H1 (cell line): ENCODE data around the gene BCAR3. TPM values are rescaled to one million over a fixed set of nuclear protein-coding genes. Genes with fewer than 3 reads are reported as not detected.
"Not testable (repeated sequence)": the region's sequence is repeated elsewhere in the genome, so short reads cannot be mapped to it uniquely, and the experiment has no call there.

Experiments used
- CTCF ChIA-PET: fragments of 300-600 bp; sonication (Branson Sonifier 250); formaldehyde crosslinking; loops from one replicate; lab custom pipeline; 2021; ENCODE audit not compliant: partially characterized antibody; lab: Charles Lee
- POLR2A ChIA-PET: fragments of 300-600 bp; sonication (Branson Sonifier 250); formaldehyde crosslinking; loops from one replicate; lab custom pipeline; 2021; ENCODE audit warnings: inconsistent platforms; ENCODE audit not compliant: partially characterized antibody; lab: Charles Lee
- DNase-seq, 2 experiments: peaks; one replicate each; pipeline versions ENCODE4 v3.0.0 to v3.0.0-alpha.2; 2010 to 2022; ENCODE audit warnings: low spot score in 2 of 2, low read depth in 1 of 2, mixed read lengths in 1 of 2
- FAIRE-seq: peaks from 2 replicates; lab custom pipeline; 2011; peaks lifted over from hg19 to GRCh38; lab: Jason Lieb, UNC
- H2AFZ ChIP-seq: 2 replicates; pipeline ENCODE4 v1.8.1; 2012; ENCODE audit warnings: low read length, inconsistent platforms
- H2AK5ac ChIP-seq: 2 replicates; pipeline ENCODE4 v1.6.1; 2013; ENCODE audit warnings: low read depth, low read length
- H2BK120ac ChIP-seq: replicated peaks from 2 replicates; pipeline ENCODE3; 2013; ENCODE audit warnings: low read depth, low read length, inconsistent platforms
- H2BK12ac ChIP-seq: 2 replicates; pipeline ENCODE4 v1.6.1; 2013; ENCODE audit warnings: low read depth, low read length
- H2BK15ac ChIP-seq: 2 replicates; pipeline ENCODE4 v1.6.1; 2013; ENCODE audit warnings: low read length
- H2BK20ac ChIP-seq: 2 replicates; pipeline ENCODE4 v1.6.1; 2013; ENCODE audit warnings: low read length
- H2BK5ac ChIP-seq: 2 replicates; pipeline ENCODE4 v1.6.1; 2013; ENCODE audit warnings: low read depth, low read length
- H3K14ac ChIP-seq: 2 replicates; pipeline ENCODE4 v1.6.1; 2013; ENCODE audit warnings: inconsistent platforms; ENCODE audit not compliant: insufficient read length
- H3K18ac ChIP-seq: 2 replicates; pipeline ENCODE4 v1.6.1; 2013; ENCODE audit warnings: low read length; ENCODE audit errors: extremely low read depth
- H3K23ac ChIP-seq: 2 replicates; pipeline ENCODE4 v1.6.1; 2013; ENCODE audit warnings: inconsistent platforms; ENCODE audit not compliant: insufficient read length
- H3K23me2 ChIP-seq: 2 replicates; pipeline ENCODE4 v1.6.1; 2013; ENCODE audit warnings: low read depth, low read length
- H3K27ac ChIP-seq: 2 replicates; pipeline ENCODE4 v1.6.1; 2011; ENCODE audit warnings: low read depth, low read length, inconsistent platforms
- H3K27me3 ChIP-seq, 4 experiments: replicated peaks in 1 of 4; 1 replicate in 1 of 4; 2 replicates in 3 of 4; pipeline versions ENCODE4 v1.6.1 to v1.8.1; 2011 to 2013; ENCODE audit warnings: low read length in 3 of 4, mild to moderate bottlenecking in 3 of 4, inconsistent platforms in 2 of 4, mixed read lengths in 2 of 4, moderate library complexity in 1 of 4; ENCODE audit not compliant: control insufficient read depth in 3 of 4, insufficient read depth in 3 of 4; ENCODE audit errors: extremely low read depth in 1 of 4
- H3K36me3 ChIP-seq, 4 experiments: 2 replicates each; pipeline versions ENCODE4 v1.6.1 to v1.8.1; 2011 to 2013; ENCODE audit warnings: mild to moderate bottlenecking in 4 of 4, low read length in 3 of 4, moderate library complexity in 2 of 4, control low read depth in 1 of 4, inconsistent platforms in 1 of 4; ENCODE audit not compliant: insufficient read depth in 4 of 4, control insufficient read depth in 2 of 4
- H3K4ac ChIP-seq: replicated peaks from 2 replicates; pipeline ENCODE3; 2013; ENCODE audit warnings: low read length, low read depth, mixed read lengths, inconsistent platforms; ENCODE audit not compliant: insufficient read length
- H3K4me1 ChIP-seq, 4 experiments: replicated peaks in 1 of 4; 1 replicate in 1 of 4; 2 replicates in 3 of 4; pipeline versions ENCODE4 v1.6.1 to v1.8.1; 2011 to 2013; ENCODE audit warnings: low read length in 3 of 4, inconsistent platforms in 2 of 4, mixed read lengths in 1 of 4; ENCODE audit not compliant: insufficient read depth in 4 of 4, control insufficient read depth in 3 of 4
- H3K4me2 ChIP-seq, 2 experiments: 2 replicates each; pipeline versions ENCODE4 v1.6.1 to v1.8.1; 2011 to 2013; ENCODE audit warnings: low read depth in 2 of 2, low read length in 2 of 2, control low read depth in 1 of 2, inconsistent platforms in 1 of 2, mild to moderate bottlenecking in 1 of 2; ENCODE audit not compliant: insufficient read depth in 1 of 2
- H3K4me3 ChIP-seq, 4 experiments: fragments of 200-600, 300-600 bp in 1 of 4; sonication (generic), shearing (Covaris generic), sonication (Bioruptor Twin) in 1 of 4; 2 replicates each; pipeline versions ENCODE4 v1.5.1 to v1.8.1; 2011 to 2016; ENCODE audit warnings: low read length in 4 of 4, low read depth in 3 of 4, control low read depth in 2 of 4, inconsistent platforms in 2 of 4, mild to moderate bottlenecking in 2 of 4, mixed read lengths in 1 of 4, moderate library complexity in 1 of 4; ENCODE audit not compliant: insufficient read depth in 2 of 4; ENCODE audit errors: extremely low read depth in 1 of 4
- H3K56ac ChIP-seq: replicated peaks from 2 replicates; pipeline ENCODE3; 2013; ENCODE audit warnings: low read depth, mild to moderate bottlenecking, mixed read lengths, low read length, inconsistent platforms; ENCODE audit not compliant: insufficient read length
- H3K79me1 ChIP-seq: 2 replicates; pipeline ENCODE4 v1.6.1; 2013; ENCODE audit warnings: low read depth, low read length, control low read depth
- H3K79me2 ChIP-seq, 2 experiments: 2 replicates each; pipeline versions ENCODE4 v1.6.1 to v1.8.1; 2012 to 2013; ENCODE audit warnings: low read length in 2 of 2, mild to moderate bottlenecking in 2 of 2, inconsistent platforms in 1 of 2; ENCODE audit not compliant: insufficient read depth in 2 of 2, control insufficient read depth in 1 of 2
- H3K9ac ChIP-seq, 4 experiments: replicated peaks in 1 of 4; 1 replicate in 1 of 4; 2 replicates in 3 of 4; pipeline versions ENCODE4 v1.6.1 to v1.8.1; 2011 to 2013; ENCODE audit warnings: low read depth in 3 of 4, low read length in 3 of 4, control low read depth in 2 of 4, mild to moderate bottlenecking in 2 of 4, moderate library complexity in 2 of 4, inconsistent platforms in 1 of 4; ENCODE audit errors: extremely low read depth in 1 of 4
- H3K9me3 ChIP-seq, 2 experiments: 2 replicates each; pipeline versions ENCODE4 v1.6.1 to v1.8.1; 2012 to 2013; ENCODE audit warnings: mild to moderate bottlenecking in 2 of 2, moderate library complexity in 2 of 2, control low read depth in 1 of 2, inconsistent platforms in 1 of 2, low read depth in 1 of 2, low read length in 1 of 2, mixed read lengths in 1 of 2; ENCODE audit not compliant: insufficient read depth in 2 of 2
- H4K20me1 ChIP-seq, 2 experiments: replicated peaks in 1 of 2; 2 replicates each; pipeline versions ENCODE3 to v1.8.1; 2011 to 2013; ENCODE audit warnings: inconsistent platforms in 2 of 2, low read length in 2 of 2, mild to moderate bottlenecking in 1 of 2; ENCODE audit not compliant: insufficient read depth in 2 of 2, control insufficient read depth in 1 of 2
- H4K5ac ChIP-seq: 2 replicates; pipeline ENCODE4 v1.6.1; 2013; ENCODE audit warnings: low read length, low read depth, mixed read lengths, inconsistent platforms; ENCODE audit not compliant: insufficient read length
- H4K8ac ChIP-seq: 2 replicates; pipeline ENCODE4 v1.8.0; 2013; ENCODE audit warnings: mild to moderate bottlenecking, moderate library complexity, low read length, inconsistent platforms; ENCODE audit not compliant: insufficient read depth; ENCODE audit errors: extremely low read depth
- H4K91ac ChIP-seq: replicated peaks from 2 replicates; pipeline ENCODE3; 2013; ENCODE audit warnings: low read length, mixed read lengths, inconsistent platforms; ENCODE audit not compliant: insufficient read length
- WGBS, 2 experiments: shearing (Covaris generic) in 1 of 2; methylation state at CpG; one replicate each; pipeline versions ENCODE4 v1.1.6 to v1.1.7; 2013 to 2015; ENCODE audit warnings: low lambda C conversion rate in 2 of 2, mixed read lengths in 2 of 2, inconsistent platforms in 1 of 2, low coverage in 1 of 2, missing lambda C conversion rate in 1 of 2; ENCODE audit not compliant: insufficient replicate concordance in 2 of 2, insufficient coverage in 1 of 2, insufficient read length in 1 of 2; ENCODE audit errors: extremely low coverage in 1 of 2, missing lambda C conversion rate in 1 of 2; 5-methylcytosine and 5-hydroxymethylcytosine counted together
- polyA plus RNA-seq, 7 experiments: library from polyadenylated mRNA; depleted of rRNA in 3 of 7; stranded (reverse) in 5 of 7; unstranded in 2 of 7; fragments of >200 nt in 5 of 7; fragments of 200-250 nt in 2 of 7; gene quantifications; 1 replicate in 5 of 7; 2 replicates in 1 of 7; 4 replicates in 1 of 7; pipeline versions ENCODE4 v1.2.1 to v1.2.3, GENCODE V29; 2011 to 2013; ENCODE audit warnings: missing spikeins in 2 of 7, mixed read lengths in 2 of 7
- total RNA-seq: library from RNA; stranded (reverse); fragmentation: NEBNext Ultra II Directional; extraction: Animal tissue kit (Norgen Biotek cat#: 25700); gene quantifications from 2 replicates; pipeline ENCODE4 v1.2.1, GENCODE V29; 2021

Gene BCAR3
- total and polyA plus RNA-seq, 2 of the 8 experiments (the other 6 are each of a cell fraction or from before 2014, with no cell fraction given) = 5.6 to 9.2 TPM

GRCh38 chr1:93591291-93591675 lies 90.4 kb downstream of the BCAR3 start:
- H2BK15ac ChIP-seq, H4K8ac ChIP-seq, H2BK120ac ChIP-seq, H3K4ac ChIP-seq, H2AK5ac ChIP-seq, H4K91ac ChIP-seq, H3K56ac ChIP-seq, H3K36me3 ChIP-seq, H3K9me3 ChIP-seq, H2BK20ac ChIP-seq, H3K79me1 ChIP-seq, H3K27me3 ChIP-seq, H3K4me3 ChIP-seq, H3K23ac ChIP-seq, H3K9ac ChIP-seq, FAIRE-seq, H3K4me2 ChIP-seq, H3K14ac ChIP-seq, H4K5ac ChIP-seq, H3K79me2 ChIP-seq, H2AFZ ChIP-seq, H3K23me2 ChIP-seq, H4K20me1 ChIP-seq, DNase-seq, H3K18ac ChIP-seq, H2BK5ac ChIP-seq, H2BK12ac ChIP-seq, H3K27ac ChIP-seq: not testable (repeated sequence)
- 88% methylated on average over 3 of the region's 3 CpGs; no CpG with 5 or more reads in 1 of the 2 experiments for WGBS, 2 experiments
- POLR2A ChIA-PET = interaction anchor here (1.1 to 1.4 kb wide), 3 partner anchors 9 to 15 kb away, joined by 3 to 5 read pairs (median 4); no protein-coding TSS in a partner anchor
- peaks cover 7 to 14% (median 8%) of the 10 kb centered on the region in 4 experiments; a peak in 5 of 7 replicates for H3K4me1 ChIP-seq
- CTCF ChIA-PET = interaction anchor here (1.0 to 2.3 kb wide), 3 partner anchors 28 to 287 kb away, joined by 4 to 9 read pairs (median 8); no protein-coding TSS in a partner anchor
